Measurements from ENCODE around the gene HDAC11. TPM values are rescaled to one million over a fixed set of nuclear protein-coding genes. Genes with fewer than 3 reads are reported as not detected.

The HDAC11 gene
- total RNA-seq, 2 donors from 2014 or later, result 24.0 to 36.1 TPM

DNA sequence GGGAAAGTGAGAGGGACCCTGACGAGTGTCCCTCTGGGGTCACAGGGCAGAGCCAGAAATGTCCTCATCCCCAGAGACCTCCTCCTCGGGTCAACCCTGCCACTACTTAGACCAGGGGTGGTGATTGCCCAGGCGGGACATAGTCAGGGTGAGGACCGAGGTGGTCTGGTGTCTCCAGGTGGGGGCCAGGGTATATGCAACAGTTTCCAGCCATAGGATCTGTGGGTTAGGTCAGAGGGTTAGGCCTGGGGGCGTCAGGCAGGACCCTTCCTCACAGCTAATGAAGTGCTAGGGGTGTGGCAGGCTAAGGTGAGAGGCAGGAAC, 46.5 kb downstream of the HDAC11 start:
- TF ChIP-seq, protein P1, sequence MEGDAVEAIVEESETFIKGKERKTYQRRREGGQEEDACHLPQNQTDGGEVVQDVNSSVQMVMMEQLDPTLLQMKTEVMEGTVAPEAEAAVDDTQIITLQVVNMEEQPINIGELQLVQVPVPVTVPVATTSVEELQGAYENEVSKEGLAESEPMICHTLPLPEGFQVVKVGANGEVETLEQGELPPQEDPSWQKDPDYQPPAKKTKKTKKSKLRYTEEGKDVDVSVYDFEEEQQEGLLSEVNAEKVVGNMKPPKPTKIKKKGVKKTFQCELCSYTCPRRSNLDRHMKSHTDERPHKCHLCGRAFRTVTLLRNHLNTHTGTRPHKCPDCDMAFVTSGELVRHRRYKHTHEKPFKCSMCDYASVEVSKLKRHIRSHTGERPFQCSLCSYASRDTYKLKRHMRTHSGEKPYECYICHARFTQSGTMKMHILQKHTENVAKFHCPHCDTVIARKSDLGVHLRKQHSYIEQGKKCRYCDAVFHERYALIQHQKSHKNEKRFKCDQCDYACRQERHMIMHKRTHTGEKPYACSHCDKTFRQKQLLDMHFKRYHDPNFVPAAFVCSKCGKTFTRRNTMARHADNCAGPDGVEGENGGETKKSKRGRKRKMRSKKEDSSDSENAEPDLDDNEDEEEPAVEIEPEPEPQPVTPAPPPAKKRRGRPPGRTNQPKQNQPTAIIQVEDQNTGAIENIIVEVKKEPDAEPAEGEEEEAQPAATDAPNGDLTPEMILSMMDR (IDR thresholded peaks at IDR 0.05), result no peak
- Histone ChIP-seq H3K4me3 (no peak overlapping the region), H3K36me3 (no peaks in the 10 kb centered on the region), H3K9ac (ENCODE audit: low read depth in 2 of 2, low read length in 2 of 2) (no peak overlapping the region), H3K27me3 (no peaks in the 10 kb centered on the region), H3K4me1 (no peaks in the 10 kb centered on the region), H3K9me3 (no peaks in the 10 kb centered on the region), H3K27ac (no peak overlapping the region)
- intact Hi-C loops (cut with DNase I), result no loop called here
- DNase-seq, result no peak

DNA sequence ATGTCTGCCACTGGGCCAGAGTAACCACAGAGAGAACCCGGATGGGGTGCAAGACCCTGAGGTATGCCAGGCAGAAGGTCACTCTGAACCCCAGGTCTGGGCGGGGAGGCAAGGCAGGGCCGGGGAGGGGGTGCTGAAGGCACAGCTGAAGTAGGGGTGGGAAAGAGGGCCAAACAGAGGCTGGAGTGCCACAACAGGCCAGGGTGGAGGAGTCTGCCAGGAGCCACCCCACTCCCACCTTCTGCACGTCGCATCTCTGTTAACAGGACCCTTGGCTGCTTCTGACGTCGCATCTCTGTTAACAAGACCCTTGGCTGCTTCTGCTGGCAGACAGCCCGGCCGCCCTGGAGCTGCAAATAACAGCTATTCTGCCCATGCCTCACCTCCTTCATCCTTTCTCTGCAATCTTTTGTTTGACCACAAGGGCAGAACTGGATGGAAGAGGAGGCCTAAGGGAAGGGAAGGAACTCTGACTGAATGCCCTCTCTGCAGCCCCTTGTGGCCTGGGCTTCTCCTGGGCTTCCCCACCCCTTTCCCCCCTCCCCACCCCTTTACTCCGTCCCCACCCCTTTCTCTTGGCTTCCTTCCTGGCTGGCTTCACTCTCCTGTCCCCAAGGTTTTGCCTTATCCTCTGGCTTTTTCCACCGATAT, 48.2 kb downstream of the HDAC11 start:
- no peaks in the 10 kb centered on the region for H3K36me3 ChIP-seq
- intact Hi-C loops (cut with DNase I), result no loop called here
- no peak overlapping the region for H3K9ac ChIP-seq (ENCODE audit: low read depth in 2 of 2, low read length in 2 of 2)
- H3K4me3 ChIP-seq, result no peak overlapping the region
- TF ChIP-seq, protein P1 (IDR thresholded peaks at IDR 0.05), result no peak
- no peak overlapping the region for H3K27ac ChIP-seq
- no peak for DNase-seq
- H3K27me3 ChIP-seq, result no peaks in the 10 kb centered on the region
- H3K4me1 ChIP-seq, result no peaks in the 10 kb centered on the region
- H3K9me3 ChIP-seq, result no peaks in the 10 kb centered on the region

DNA sequence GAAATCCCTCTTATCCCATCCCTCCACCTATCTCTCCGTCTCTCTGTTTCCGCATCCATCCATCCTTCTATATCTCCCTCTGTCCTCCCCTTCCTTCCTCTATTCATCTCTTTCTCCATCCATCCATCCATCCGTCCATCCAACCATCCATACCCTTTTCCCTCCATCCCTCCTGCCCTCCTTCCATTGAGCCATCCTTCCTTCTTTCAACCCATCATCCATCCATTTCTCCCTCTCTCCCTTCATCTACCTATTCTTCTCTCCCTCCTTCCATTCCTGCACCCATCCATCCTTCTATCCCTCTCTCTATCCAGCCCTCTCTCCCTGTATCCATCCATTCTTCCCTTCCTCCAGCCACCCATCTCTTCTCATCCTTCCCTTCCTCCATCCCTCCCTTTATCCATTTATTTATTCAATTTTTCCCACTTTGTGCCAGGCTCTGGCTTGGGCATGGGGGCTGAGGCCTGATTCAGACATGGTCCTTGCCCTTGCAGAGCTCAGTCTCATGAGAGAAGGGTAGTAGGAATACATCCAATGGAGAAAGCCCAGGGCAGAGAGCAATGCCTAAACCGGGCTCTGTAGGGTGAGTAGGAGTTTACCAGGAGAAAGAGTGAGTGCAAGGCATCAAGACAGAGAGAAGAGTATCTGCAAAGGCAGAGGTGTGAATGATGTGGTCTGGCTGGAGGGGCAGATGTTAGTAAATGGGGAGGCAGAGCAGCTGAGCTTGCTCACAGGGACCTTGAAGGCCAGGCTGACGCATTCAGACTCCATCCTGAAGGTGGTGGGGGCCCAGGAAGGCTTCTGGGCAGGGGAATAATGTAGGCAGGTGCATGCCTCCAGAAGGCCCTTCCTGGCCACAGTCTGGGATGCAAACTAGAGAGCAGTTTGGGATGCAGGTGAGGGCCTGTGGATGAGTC, 49.3 kb downstream of the HDAC11 start:
- Histone ChIP-seq H3K36me3 (no peaks in the 10 kb centered on the region), H3K9ac (ENCODE audit: low read depth in 2 of 2, low read length in 2 of 2) (no peak overlapping the region), H3K4me3 (no peak overlapping the region), H3K4me1 (no peaks in the 10 kb centered on the region), H3K27me3 (no peaks in the 10 kb centered on the region), H3K27ac (no peak overlapping the region), H3K9me3 (no peaks in the 10 kb centered on the region)
- TF ChIP-seq, protein P1 (IDR thresholded peaks at IDR 0.05), result no peak
- no peak for DNase-seq
- intact Hi-C loops (cut with DNase I), result no loop called here

DNA sequence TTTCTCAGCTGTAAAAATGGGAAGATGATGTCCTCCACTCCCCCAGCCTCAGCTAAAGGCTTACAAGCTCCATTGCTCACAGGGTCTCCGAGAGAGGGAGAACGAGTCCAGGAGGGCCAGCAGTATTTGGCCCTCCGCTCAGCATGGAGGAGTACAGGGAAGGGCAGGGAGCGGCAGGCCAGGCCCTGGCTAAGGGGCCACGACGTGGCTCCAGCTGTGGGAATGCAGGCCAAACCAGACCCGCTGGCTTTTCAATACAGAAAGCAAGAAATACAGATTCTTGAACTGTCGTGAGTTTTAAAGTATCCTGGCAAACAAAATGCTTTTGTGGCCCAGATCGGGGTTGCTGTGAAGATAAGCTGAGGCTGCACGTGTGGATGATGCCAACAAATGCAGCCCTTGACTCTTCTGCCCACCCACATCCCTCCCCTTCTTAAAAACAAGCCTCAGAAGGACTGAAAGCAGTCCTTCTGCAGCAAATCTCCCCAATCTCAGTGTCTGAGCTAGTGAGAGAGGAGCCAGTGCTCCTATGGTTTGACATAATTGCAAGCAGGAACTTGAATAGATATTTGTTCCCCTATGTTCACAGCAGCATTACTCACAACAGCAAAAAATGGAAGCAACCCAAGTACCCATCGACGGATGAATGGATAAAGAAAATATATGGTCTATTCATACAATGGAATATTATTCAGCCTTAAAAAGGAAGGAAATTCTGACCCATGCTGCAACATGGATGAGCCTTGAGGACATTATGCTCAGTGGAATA, 50.3 kb downstream of the HDAC11 start:
- no peak for DNase-seq
- Histone ChIP-seq H3K4me3 (no peak overlapping the region), H3K27me3 (no peaks in the 10 kb centered on the region), H3K36me3 (no peaks in the 10 kb centered on the region), H3K9ac (ENCODE audit: low read depth in 2 of 2, low read length in 2 of 2) (no peak overlapping the region), H3K27ac (no peak overlapping the region), H3K4me1 (no peaks in the 10 kb centered on the region), H3K9me3 (no peaks in the 10 kb centered on the region)
- TF ChIP-seq, protein P1 (IDR thresholded peaks at IDR 0.05), result no peak
- intact Hi-C loops (cut with DNase I), result no loop called here

DNA sequence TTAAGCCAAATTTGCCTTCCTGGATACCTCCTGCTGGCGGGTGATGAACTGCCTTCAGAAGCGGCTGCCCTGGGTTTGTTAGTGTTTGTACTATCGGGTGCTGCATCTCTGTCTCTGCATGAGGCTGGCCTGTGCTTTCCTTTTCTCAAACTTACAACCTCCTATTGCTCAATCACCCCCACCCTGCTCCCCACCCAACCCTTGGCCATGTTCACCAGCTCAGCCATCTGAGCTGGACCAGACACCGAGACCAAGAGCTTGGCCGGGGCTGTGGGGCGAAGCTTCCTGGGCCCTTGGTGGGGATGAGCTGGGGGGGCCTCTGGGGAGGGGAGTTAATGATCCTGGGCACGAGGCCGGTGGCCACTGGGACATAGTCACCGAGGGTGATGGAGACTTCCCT, 52.0 kb downstream of the HDAC11 start:
- DNase-seq, result no peak
- intact Hi-C loops (cut with DNase I), result no loop called here
- H3K9me3 ChIP-seq, result no peaks in the 10 kb centered on the region
- H3K36me3 ChIP-seq, result no peaks in the 10 kb centered on the region
- TF ChIP-seq, protein P1 (IDR thresholded peaks at IDR 0.05), result no peak
- H3K4me3 ChIP-seq, result no peak overlapping the region
- peaks cover 5% of the 10 kb centered on the region for H3K27me3 ChIP-seq
- no peaks in the 10 kb centered on the region for H3K4me1 ChIP-seq
- no peak overlapping the region for H3K9ac ChIP-seq (ENCODE audit: low read depth in 2 of 2, low read length in 2 of 2)
- no peak overlapping the region for H3K27ac ChIP-seq

All from colonic mucosa (tissue), 4 donors.